C1 segment of cervical spinal cord (tissue), 14 donors: Measurements from ENCODE around the gene ARHGAP45.

ENCODE experiments used
- DNase-seq, 14 donors: peaks; one replicate each; lab custom pipeline; 2025; lab: John Stamatoyannopoulos, UW

The ARHGAP45 gene

DNA sequence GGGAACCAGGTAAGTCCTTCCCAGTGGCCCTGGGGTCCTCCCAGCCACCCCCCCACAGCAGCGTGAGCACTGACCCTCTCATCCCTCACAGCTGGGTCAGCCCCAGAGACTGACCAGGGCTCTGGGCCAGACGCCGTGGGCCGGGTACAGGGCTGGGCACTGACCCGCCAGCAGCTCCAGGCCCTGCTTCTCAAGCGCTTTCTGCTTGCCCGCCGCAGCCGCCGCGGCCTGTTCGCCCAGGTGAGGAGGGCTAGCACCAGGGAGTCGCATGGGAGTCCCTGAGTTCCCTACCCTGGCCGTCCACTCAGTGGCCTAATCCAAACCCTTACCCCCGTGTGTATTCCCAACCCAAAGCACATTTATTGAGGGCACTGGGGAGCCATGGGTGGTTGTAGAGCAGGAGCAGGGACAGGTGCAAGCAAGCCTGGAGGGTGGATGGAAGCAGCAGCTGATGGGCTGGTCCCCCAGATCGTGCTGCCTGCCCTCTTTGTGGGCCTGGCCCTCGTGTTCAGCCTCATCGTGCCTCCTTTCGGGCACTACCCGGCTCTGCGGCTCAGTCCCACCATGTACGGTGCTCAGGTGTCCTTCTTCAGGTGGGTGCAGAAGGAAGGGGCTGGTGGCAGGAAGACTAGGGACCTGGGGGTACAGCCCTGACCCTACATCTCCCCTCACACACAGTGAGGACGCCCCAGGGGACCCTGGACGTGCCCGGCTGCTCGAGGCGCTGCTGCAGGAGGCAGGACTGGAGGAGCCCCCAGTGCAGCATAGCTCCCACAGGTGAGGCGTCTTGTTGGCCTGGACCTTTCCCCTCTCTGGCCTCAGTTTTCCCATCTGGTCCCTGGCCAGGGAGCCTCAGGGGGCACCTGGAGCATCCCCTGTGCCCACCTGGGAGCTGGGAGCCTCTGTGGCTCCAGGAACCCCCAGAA is 12.6 kb upstream of the ARHGAP45 start:
- no peak for DNase-seq

DNA sequence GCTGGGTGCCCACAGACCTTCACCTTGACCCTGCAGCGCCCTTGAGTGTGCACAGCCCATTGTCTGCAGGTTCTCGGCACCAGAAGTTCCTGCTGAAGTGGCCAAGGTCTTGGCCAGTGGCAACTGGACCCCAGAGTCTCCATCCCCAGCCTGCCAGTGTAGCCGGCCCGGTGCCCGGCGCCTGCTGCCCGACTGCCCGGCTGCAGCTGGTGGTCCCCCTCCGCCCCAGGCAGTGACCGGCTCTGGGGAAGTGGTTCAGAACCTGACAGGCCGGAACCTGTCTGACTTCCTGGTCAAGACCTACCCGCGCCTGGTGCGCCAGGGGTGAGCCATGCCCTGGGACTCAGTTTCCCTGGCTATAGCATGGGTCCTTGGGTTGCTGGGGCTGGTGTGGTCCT is 11.9 kb upstream of the ARHGAP45 start:
- no peak for DNase-seq

DNA sequence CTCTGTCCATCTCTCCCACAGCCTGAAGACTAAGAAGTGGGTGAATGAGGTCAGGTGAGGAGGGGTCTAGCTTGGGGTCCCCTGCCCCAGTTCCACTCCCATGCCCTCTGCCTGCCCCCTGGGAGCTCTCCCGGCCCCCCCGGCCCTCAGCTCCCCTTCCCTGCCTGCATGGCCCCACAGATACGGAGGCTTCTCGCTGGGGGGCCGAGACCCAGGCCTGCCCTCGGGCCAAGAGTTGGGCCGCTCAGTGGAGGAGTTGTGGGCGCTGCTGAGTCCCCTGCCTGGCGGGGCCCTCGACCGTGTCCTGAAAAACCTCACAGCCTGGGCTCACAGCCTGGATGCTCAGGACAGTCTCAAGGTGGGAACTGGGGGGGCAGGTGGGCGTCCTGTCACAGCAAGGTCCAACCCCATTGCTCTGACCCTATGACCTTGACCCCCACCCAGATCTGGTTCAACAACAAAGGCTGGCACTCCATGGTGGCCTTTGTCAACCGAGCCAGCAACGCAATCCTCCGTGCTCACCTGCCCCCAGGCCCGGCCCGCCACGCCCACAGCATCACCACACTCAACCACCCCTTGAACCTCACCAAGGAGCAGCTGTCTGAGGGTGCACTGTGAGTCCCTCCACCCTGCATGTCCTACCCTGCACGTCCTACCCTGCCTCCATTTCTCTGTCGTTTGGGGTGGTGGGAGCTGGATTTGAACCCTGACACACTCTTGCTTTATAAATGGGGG is 10.9 kb upstream of the ARHGAP45 start:
- DNase-seq, result no peak

DNA sequence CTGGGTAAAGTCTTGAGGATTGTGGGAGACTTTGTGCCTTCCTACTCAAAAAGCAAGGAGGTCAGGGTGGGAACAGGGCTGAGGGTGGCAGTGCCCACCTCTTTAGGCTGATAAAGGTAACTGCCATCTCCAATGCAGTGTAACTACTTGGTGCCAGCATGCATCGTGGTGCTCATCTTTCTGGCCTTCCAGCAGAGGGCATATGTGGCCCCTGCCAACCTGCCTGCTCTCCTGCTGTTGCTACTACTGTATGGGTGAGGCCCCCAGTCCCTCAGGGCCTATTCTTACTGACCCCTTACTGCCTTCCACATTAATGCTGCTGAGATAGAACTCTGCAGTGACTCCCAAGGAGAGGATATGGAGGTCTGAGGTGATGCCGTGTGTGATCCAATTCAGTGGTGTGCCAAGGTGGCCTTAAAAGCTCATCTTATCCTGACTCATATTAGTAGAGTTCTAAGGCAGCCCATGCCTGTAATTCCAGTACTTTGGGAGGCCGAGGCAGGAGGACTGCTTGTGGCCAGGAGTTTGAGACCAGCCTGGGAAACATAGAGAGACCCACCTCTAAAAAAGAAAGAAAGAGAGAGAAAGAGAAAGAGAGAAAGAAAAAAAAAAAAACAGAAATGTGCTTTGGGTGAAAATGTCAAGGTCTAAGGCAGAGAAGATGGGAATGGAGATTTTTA is 9.7 kb upstream of the ARHGAP45 start:
- no peak for DNase-seq

DNA sequence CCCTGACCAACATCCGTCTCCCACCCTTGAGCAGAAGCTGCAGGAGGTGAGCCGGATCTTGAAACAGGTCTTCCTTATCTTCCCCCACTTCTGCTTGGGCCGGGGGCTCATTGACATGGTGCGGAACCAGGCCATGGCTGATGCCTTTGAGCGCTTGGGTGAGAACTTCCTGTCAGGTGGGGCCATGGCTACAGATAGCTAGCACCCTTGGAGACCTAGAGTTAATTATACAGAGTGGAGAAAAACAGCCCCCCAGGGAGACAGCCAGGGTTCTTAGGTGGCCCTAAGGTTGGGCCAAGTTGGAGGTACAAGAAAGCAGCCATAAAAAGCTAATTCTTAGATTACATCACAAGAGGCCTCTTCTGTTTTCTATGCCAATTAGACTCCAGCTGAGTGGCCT is 8.9 kb upstream of the ARHGAP45 start:
- no peak for DNase-seq

DNA sequence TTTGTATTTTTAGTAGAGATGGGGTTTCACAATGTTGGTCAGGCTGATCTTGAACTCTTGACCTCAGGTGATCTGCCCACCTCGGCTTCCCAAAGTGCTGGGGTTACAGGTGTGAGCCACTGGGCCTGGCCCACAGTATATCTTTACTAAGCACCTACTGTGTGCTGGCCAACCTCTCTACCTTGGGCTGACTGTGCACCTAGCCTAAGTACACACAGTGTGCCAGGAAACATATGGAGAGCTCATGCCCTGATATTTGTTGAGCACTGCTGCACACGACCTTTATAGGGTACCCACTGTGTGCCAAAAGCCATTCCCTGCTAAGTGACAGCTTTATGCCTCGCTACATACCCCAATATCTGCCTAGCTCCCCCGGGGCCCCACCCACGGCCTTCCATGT is 6.3 kb upstream of the ARHGAP45 start:
- DNase-seq, result no peak

DNA sequence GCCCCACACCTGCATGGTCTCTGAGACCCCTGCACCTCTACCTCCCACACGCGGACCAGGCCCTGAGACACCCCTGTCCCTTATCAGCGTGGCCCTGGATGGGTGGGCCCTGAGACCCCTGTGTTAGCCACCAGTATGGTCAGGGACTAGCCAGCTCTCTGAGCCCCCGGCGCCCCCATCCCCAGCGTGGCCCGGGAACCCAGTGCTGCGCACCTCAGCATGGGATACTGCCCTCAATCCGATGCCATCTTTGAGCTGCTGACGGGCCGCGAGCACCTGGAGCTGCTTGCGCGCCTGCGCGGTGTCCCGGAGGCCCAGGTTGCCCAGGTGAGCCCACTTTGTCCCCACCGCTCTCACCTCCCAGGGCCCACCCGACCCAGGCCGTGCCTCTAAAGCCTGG is 5.0 kb upstream of the ARHGAP45 start:
- DNase-seq, result no peak

DNA sequence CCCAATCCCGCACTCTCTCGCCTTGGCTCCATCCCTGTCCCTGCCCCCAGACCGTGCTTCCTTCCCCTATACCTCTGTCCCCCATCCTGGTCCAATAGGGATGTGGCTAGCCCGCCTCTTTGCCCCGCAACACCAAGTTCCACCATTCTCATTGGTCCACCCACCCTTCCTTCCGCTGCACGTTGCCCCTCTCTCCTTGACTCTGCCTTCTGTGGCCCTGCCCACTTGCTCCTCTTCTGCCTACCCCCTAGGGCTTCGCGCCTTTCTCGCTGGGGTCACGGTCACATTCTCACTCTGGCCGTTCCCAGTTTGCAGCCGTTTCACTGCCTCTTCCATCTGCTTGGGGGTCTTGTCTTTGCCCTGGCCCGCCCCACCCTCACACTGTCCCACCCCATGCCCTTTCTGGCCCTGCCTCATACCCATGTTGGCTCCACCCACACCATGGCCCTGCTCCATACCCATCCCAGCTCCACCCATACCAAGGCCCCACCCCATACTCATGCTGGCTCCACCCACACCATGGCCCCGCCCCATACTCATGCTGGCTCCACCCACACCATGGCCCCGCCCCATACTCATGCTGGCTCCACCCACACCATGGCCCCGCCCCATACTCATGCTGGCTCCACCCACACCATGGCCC is 4.5 kb upstream of the ARHGAP45 start:
- no peak for DNase-seq

DNA sequence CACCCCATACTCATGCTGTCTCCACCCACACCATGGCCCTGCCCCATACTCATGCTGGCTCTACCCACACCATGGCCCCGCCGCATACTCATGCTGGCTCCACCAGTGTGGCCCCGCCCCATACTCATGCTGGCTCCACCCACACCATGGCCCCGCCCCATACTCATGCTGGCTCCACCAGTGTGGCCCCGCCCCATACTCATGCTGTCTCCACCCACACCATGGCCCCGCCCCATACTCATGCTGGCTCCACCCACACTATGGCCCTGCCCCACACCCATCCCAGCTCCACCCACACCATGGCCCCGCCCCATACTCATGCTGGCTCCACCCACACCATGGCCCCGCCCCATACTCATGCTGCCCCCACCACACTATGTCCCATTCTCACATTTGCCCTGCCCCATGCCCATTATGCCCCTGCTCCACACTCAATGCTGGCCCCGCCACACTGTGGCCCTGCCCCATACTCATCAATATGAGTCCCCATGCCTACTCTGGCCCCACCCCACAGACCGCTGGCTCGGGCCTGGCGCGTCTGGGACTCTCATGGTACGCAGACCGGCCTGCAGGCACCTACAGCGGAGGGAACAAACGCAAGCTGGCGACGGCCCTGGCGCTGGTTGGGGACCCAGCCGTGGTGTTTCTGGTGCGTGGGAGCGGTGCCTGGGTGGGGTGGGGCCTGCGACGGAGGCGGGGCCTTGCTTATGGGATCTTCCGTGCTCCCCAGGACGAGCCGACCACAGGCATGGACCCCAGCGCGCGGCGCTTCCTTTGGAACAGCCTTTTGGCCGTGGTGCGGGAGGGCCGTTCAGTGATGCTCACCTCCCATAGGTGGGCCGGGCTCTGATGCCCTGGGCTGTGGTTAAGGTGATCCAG is 3.7 kb upstream of the ARHGAP45 start:
- no peak for DNase-seq

DNA sequence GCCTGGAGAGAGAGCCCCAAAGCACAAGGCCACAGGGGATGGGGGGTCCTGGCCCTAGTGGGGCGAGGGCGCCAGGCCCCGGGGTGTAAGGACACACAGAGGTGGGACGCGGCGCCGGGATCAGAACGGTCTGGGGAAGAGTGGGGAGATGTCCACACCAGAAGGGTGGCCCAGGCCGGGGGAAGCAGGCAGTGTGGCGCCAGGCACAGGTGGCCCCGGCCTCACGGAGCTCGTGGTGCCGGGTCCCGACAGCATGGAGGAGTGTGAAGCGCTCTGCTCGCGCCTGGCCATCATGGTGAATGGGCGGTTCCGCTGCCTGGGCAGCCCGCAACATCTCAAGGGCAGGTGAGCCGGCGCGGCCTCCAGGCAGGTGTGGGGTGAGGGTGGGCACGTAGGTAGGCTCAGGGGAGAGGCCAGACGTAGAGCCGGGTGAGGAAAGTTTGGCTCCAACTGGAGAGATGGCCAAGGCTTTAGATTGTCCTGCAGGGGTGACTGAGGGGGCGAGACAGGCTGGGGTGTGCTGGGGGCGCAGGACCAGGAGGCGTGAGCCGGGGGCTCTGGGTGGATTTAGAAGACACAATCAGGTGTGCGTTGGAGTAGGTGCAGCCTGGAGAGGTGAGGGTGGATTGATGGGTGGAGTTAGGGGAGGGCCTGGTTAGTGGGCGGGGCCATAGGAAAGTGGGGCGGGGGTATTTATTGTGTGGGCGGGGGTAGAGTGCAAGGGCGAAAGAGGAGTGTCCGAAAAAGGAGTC is 2.9 kb upstream of the ARHGAP45 start:
- no peak for DNase-seq

DNA sequence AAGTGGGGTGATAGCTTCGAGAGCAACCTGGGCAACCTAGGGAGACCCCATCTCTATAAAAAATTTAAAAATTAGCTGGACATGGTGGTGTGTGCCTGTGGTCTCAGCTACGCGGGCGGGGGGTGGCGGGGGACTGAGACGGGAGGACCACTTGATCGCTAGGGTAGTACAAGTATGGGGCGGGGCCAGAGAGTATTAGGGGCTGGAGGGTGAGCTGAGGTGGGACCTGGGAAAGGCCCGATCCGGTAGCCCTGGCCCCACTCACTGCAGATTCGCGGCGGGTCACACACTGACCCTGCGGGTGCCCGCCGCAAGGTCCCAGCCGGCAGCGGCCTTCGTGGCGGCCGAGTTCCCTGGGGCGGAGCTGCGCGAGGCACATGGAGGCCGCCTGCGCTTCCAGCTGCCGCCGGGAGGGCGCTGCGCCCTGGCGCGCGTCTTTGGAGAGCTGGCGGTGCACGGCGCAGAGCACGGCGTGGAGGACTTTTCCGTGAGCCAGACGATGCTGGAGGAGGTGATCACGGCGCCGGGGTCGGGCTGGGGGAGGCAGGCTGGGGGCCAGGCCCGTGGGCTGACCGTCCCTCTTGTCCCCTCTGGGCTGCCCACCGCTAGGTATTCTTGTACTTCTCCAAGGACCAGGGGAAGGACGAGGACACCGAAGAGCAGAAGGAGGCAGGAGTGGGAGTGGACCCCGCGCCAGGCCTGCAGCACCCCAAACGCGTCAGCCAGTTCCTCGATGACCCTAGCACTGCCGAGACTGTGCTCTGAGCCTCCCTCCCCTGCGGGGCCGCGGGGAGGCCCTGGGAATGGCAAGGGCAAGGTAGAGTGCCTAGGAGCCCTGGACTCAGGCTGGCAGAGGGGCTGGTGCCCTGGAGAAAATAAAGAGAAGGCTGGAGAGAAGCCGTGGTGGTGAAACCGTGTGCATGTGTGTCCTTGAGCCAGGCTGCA is 2.0 kb upstream of the ARHGAP45 start:
- DNase-seq, result peak in 2 of 14 donors; percentile 5 to 21

DNA sequence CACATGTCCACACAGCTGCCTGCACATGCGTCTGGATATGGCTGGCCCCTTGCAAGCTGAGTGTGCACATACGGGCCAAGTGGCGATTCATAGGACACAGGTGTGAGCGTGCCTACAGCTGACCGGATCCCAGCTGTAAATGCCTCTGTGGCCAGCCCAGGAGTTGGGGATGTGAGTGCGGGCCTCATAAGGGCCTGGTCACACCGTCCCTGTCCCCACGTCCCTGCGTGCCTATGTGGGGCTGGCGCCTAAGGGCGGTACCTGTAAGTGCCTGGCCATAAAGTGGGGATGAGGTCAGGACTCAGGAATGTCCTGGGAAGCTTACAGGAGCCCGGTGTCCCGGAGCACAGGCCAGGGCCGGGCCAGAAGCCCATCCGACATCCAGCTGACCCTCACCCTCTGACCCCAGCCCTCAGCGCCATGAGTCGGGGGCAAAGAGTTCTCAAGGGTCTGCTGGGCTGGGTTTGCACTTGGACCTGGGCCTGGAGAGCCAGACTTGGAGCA is 1.3 kb upstream of the ARHGAP45 start:
- DNase-seq, result no peak

DNA sequence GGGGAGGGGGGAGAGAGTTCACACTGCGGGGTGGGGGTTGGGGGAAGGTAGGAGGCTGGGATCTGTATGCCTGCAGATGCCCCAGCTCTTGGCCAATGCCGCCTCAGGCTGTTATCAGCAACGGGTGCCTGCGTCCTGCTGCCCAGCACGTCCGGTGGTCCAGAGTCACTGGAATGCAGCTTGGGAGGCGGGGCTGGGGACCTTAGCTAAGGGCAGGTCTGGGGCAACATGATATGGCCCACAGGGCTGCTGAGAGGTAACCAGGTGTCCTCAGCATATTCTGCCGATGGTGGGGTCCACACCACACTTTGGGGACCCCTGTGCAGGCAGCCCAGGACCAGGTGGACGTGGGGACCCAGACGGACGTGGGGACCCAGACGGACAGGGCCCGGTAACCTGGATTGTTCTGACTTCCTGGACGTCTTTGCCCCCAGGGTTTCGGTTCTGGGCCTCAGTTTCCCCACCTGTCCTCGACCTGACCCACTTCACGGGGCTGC is 668 bp upstream of the ARHGAP45 start:
- DNase-seq, result no peak

DNA sequence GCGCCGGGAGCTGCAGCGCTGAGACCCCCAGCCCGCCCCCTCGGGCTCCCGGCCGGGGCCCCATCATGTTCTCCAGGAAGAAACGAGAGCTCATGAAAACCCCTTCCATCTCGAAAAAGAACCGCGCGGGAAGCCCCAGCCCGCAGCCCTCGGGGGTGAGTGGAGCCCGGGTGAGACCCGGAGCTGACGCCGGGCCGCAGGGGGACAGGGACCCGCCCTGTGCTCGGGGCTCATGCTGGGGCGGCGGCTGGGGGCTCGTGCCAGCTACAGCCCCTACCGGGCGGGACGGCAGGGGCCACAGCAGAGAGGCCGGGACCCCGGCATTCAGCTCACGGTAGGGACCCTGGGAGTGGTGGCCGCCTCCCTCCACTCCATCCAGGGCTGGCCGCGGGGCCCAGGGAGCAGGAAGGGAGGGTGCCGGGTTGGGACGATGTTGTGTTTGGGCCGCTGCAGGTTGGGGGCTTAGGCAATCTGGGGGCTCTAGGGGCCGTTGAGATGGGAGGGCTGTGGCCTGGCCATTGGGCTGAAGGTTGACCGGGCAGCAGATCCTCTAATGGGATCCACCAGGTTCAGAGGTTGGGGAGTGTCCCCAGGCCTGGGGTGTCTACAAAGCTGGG is 482 bp downstream of the ARHGAP45 start:
- no peak for DNase-seq

DNA sequence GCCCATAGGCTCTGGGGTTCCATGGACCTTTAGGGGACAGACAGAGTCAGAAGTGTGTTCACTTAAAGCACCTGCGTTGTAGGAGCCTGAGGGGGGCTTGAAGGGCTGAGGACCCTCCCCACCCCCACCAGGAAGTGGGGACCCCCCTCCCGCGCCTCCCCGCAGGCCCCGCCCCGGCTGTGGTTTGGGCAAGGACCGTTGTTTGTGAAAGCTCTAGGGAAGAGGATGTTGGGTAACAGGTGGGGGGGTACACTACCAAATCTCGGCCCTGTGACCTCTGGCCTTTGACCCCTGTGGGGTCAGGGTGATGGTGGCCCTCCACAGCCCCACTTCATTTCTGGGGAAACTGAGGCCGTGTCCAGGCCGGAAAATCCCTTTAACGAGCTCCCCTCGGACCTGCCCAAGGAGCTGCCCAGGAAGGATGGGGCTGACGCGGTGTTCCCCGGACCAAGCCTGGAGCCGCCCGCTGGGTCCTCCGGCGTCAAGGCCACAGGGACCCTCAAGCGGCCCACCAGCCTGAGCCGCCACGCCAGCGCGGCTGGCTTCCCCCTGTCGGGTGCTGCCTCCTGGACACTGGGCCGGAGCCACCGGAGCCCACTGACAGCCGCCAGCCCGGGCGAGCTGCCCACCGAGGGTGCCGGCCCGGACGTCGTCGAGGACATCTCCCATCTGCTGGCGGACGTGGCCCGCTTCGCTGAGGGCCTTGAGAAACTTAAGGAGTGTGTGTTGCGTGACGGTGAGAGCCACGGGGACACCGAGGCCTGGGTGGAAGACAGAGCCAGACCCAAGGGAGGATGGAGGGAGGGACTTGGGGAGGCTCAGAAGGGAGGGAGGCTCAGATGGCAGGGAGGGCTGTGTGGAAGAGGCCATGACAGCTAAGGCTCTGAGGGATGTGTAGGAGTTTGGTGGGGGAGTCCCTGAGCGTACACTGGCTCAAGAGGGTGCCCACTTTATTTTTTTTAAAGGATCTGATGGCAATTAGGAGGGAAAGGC is 1.3 kb downstream of the ARHGAP45 start:
- peak in 5 of 14 donors; percentile 5 to 42 (median 33) for DNase-seq

DNA sequence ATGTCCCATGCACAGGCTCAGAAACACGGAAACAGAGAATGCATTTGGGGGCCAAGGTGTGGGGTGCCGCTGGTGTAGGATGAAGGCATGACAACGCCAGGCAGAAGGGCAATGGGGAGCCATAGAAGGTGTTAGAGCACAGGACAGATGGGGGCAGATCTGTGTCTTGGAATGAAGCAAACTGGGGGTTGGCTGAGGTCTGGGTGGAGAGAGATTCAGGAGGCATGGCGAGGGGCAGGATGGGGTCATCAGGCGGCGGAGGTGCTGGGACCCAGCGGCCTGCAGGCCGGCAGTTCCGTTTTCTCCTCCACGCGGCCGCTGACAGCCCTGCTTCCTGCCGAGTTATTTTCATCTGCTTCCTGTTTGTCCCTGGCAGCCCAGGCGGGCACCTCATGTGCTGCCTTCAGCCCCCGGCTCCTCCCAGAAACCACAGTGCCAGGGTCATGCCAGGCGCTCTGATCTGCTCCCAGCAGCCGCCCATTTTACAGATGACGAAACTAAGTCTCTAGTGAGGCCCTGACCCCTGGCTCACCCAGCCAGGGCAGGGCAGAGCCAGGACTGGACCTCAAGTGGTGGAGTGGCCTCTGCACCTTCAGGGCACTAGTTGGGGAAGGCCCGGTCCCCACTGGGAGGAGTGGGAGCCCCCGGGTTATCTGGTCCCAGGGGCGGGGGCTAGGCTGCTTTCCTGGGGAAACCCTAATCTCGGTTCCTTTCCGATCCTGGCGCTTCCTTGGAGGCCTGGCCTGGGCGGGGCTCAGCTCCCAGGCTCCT is 2.2 kb downstream of the ARHGAP45 start:
- DNase-seq, result peak in 7 of 14 donors; percentile 2 to 62 (median 38)
